ENCODE measurements around the gene PCBP3. TPM values are rescaled to one million over a fixed set of nuclear protein-coding genes. Genes with fewer than 3 reads are reported as not detected.
"Not testable (repeated sequence)": the region's sequence is repeated elsewhere in the genome, so short reads cannot be mapped to it uniquely, and the experiment has no call there.

The PCBP3 gene
- total and polyA plus RNA-seq, 2 donors, result 4.3 to 4.6 TPM

DNA sequence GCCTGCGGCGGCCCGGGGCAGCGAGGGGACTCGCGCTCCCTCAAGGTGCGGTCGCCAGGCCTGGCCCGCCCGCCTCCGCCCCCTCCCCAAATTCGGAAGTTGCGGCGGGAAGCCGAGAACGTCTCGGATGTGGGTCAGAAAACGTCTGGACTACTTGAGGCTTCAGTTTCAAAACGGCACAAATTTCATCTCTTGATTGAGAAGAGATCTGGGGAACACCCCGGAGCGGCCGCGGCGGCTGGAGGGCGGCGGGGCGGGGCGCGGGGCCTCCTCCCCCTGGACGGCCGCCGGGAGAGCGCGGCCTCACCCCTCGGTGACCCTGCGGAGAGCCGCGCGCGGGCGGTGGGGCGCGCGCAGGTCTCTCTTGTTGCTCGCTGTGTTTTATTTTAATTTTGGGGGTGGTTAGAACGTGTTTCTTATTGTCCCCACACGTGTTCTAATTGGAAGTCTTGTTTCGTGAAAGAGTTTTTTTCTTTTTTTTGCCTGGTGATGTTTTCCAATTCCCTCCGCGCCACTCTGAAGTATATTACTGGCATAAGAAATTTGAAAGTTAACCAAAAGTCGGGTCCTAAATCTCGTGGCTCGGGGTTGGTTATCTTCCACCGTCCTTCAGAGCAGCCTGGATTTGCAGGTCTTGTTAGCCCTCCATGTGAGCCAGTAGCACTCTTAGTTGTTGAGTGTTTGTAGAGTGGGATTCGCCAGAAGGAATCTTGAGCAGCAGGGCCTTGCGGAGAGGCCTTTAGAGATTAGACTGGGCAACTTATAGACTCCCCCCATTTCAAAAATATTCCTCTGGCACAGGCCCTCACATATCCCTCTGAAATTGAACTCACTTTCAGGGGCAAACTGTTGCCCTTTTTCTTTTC, 749 bp downstream of the PCBP3 start:
- H3K4me1 ChIP-seq (ENCODE audit: insufficient read depth), result no peaks in the 10 kb centered on the region

GRCh38 chr21:45651921-45652320, 8.4 kb downstream of the PCBP3 start:
- no peaks in the 10 kb centered on the region for H3K4me1 ChIP-seq (ENCODE audit: insufficient read depth)
- H3K36me3 ChIP-seq (ENCODE audit: insufficient read depth), result no peaks in the 10 kb centered on the region
- 66% methylated on average over 2 of the region's 2 CpGs for WGBS
- no peak for DNase-seq (ENCODE audit: extremely low spot score)
- no peak overlapping the region for H3K4me3 ChIP-seq (ENCODE audit: low read depth, low read length)
- H3K27ac ChIP-seq (ENCODE audit: low read depth), result no peak overlapping the region

More for the DNA sequence above, 749 bp downstream of the PCBP3 start:
- no peak overlapping the region for H3K27ac ChIP-seq (ENCODE audit: low read depth)
- H3K36me3 ChIP-seq (ENCODE audit: insufficient read depth), result no peaks in the 10 kb centered on the region
- no peak for DNase-seq (ENCODE audit: extremely low spot score)
- peak overlapping the region; percentile 51 for H3K4me3 ChIP-seq (ENCODE audit: low read depth, low read length)
- WGBS, result 6% methylated on average over 56 of the region's 56 CpGs

DNA sequence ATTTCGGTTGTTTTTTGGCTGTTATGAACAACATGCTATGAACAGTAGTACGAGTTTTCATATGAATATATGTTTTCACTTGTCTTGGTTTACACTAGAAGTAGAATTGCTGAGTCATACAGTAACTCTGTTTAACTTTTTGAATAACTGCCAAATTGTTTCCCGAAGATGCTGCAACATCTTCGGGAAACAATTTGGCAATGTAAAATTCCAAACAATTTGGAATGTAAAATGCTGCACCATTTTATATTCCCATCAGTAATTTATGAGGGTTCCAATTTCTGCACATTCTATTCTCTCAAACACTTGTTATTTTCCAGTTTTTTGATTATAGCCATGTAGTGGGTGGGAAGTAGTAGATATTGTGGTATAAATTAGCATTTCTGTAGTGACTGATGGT, 11.6 kb downstream of the PCBP3 start:
- Histone ChIP-seq H3K27ac (ENCODE audit: low read depth) (no peak overlapping the region), H3K4me3 (ENCODE audit: low read depth, low read length) (no peak overlapping the region), H3K36me3 (ENCODE audit: insufficient read depth) (no peaks in the 10 kb centered on the region), H3K4me1 (ENCODE audit: insufficient read depth) (no peaks in the 10 kb centered on the region)
- 55% methylated on average over 4 of the region's 4 CpGs for WGBS
- no peak for DNase-seq (ENCODE audit: extremely low spot score)

GRCh38 chr21:45656114-45656513, 12.6 kb downstream of the PCBP3 start:
- not testable (repeated sequence) for DNase-seq (ENCODE audit: extremely low spot score); H3K27ac ChIP-seq (ENCODE audit: low read depth)
- WGBS, result 80% methylated on average over 3 of the region's 3 CpGs

GRCh38 chr21:45661913-45662622, 18.5 kb downstream of the PCBP3 start:
- not testable (repeated sequence) for DNase-seq (ENCODE audit: extremely low spot score); H3K4me1 ChIP-seq (ENCODE audit: insufficient read depth); H3K36me3 ChIP-seq (ENCODE audit: insufficient read depth); H3K4me3 ChIP-seq (ENCODE audit: low read depth, low read length); H3K27ac ChIP-seq (ENCODE audit: low read depth)
- WGBS, result 86% methylated on average over 4 of the region's 4 CpGs

More at GRCh38 chr21:45656114-45656513, 12.6 kb downstream of the PCBP3 start:
- H3K36me3 ChIP-seq (ENCODE audit: insufficient read depth); H3K4me1 ChIP-seq (ENCODE audit: insufficient read depth); H3K4me3 ChIP-seq (ENCODE audit: low read depth, low read length): not testable (repeated sequence)

- H3K4me3 ChIP-seq (ENCODE audit: low read depth, low read length); DNase-seq (ENCODE audit: extremely low spot score); H3K36me3 ChIP-seq (ENCODE audit: insufficient read depth); H3K27ac ChIP-seq (ENCODE audit: low read depth); H3K4me1 ChIP-seq (ENCODE audit: insufficient read depth): not testable (repeated sequence)
- 92% methylated on average over 10 of the region's 10 CpGs for WGBS
These were observed 19.2 kb downstream of the PCBP3 start for GRCh38 chr21:45662623-45663245.

DNA sequence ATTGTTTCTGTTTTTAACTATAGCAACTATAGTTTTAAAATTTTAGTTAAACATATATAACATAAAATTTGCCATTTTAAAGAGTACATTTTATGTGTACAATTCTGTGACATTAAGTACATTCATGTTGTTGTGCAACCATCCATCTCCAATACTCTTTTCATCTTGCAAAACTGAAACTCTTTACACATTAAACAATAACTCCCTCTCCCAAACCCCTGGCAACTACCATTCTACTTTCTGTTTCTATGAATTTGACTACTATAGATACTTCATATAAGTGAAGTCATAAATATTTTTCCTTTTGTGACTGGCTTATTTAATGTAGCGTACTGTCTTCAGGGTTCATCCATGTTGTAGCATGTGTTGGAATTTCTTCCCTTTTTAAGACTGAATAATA, 25.9 kb downstream of the PCBP3 start:
- Histone ChIP-seq H3K36me3 (ENCODE audit: insufficient read depth) (no peaks in the 10 kb centered on the region), H3K4me1 (ENCODE audit: insufficient read depth) (no peaks in the 10 kb centered on the region), H3K27ac (ENCODE audit: low read depth) (no peak overlapping the region), H3K4me3 (ENCODE audit: low read depth, low read length) (no peak overlapping the region)
- DNase-seq (ENCODE audit: extremely low spot score), result no peak
- 96% methylated on average over 1 of the region's 1 CpG for WGBS

- Histone ChIP-seq H3K4me1 (ENCODE audit: insufficient read depth) (no peaks in the 10 kb centered on the region), H3K4me3 (ENCODE audit: low read depth, low read length) (no peak overlapping the region), H3K27ac (ENCODE audit: low read depth) (no peak overlapping the region), H3K36me3 (ENCODE audit: insufficient read depth) (no peaks in the 10 kb centered on the region)
- no peak for DNase-seq (ENCODE audit: extremely low spot score)
- WGBS, result 71% methylated on average over 3 of the region's 3 CpGs
These were observed 27.2 kb downstream of the PCBP3 start for GRCh38 chr21:45670731-45671130.

DNA sequence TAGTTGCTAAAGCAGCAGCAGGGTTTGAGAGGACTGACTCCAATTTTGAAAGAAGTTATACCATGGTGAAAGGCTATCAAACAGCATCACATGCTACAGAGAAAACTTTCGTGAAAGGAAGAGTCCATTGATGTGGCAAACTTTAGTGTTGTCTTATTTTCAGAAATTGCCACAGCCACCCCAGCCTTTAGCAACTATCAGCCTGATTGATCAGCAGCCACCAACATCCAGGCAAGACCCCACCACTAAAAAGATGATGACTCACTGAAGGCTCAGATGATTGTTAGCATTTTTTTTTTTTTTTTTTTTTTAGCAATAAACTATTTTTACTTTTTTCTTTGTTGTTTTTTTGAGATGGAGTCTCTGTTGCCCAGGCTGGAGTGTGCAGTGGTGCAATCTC, 35.3 kb downstream of the PCBP3 start:
- H3K4me1 ChIP-seq (ENCODE audit: insufficient read depth); H3K36me3 ChIP-seq (ENCODE audit: insufficient read depth); H3K4me3 ChIP-seq (ENCODE audit: low read depth, low read length); H3K27ac ChIP-seq (ENCODE audit: low read depth); DNase-seq (ENCODE audit: extremely low spot score): not testable (repeated sequence)
- 91% methylated on average over 1 of the region's 1 CpG for WGBS

DNA sequence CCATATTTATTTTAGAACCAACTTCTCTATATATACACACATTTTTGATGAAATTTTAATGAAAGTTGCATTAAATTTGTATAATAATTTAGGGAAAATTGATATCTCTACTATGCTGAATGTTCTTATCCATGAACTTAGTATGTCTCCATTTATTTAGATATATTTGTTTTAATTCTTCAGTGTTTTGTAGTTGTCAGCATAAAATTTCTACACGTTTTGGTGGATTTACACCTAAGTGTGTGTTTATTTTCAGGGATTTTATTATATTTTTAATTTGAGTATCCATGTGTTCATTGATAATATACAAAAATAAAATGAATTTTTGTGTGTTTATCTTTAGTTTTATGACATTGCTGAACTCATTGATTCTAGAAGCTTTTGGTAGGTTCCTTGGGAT, 36.7 kb downstream of the PCBP3 start:
- 57% methylated on average over 1 of the region's 1 CpG for WGBS
- H3K4me3 ChIP-seq (ENCODE audit: low read depth, low read length), result no peak overlapping the region
- no peaks in the 10 kb centered on the region for H3K4me1 ChIP-seq (ENCODE audit: insufficient read depth)
- H3K36me3 ChIP-seq (ENCODE audit: insufficient read depth), result no peaks in the 10 kb centered on the region
- DNase-seq (ENCODE audit: extremely low spot score), result no peak
- H3K27ac ChIP-seq (ENCODE audit: low read depth), result no peak overlapping the region

DNA sequence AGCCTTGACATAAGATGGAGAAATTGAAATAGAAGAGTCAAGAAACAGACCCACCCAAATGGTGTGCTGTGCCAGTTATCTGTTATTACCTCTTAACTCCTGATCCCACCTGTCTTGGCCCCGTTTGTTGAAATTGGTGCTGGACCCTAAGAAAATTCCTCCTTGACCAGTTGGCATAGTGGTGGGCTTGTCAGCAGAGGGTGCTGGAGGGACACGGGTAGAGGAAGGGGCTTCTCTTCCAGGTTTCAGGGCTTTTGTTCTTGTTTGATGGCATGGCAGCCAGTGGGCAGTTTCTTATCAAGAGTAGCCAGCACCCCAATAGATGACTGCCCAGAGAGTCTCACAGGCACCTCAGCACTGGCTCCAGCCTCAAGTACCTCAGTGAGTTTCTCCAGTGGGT, 51.6 kb downstream of the PCBP3 start:
- 20% methylated on average over 2 of the region's 2 CpGs for WGBS
- H3K4me3 ChIP-seq (ENCODE audit: low read depth, low read length), result no peak overlapping the region
- no peaks in the 10 kb centered on the region for H3K4me1 ChIP-seq (ENCODE audit: insufficient read depth)
- no peak overlapping the region for H3K27ac ChIP-seq (ENCODE audit: low read depth)
- DNase-seq (ENCODE audit: extremely low spot score), result no peak
- no peaks in the 10 kb centered on the region for H3K36me3 ChIP-seq (ENCODE audit: insufficient read depth)

DNA sequence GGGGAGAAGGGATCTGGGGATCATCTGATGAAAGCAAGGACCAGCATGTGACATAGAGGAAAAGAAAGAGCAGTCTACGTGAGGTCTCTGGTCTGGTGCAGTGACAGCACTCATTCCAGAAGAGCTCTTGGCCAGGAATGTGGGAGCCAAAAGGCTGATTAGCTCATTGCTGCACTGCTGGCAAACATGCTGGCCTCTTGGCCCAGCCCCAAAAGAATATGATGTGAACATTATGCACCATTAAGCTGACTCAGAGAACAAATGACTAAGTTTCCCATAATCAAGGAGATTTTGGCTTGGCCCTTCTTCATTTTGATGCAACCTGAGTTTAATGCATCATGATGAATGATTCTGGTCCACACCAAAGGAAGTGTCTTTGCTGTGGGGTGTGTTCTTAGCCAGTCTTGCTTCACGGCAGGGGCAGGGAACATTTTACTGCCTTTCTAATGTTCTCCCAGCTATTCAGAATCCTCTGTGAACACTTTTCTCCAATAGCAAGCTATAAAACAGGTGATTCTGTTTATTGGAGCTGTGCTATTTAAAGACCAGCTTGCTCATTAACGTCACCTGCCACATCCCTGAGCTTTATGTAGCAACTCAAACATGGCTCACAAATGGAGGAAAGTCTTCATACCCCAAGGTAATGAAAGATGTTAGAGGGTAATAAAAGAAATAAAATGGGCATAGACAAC, 55.1 kb downstream of the PCBP3 start:
- Histone ChIP-seq H3K4me1 (ENCODE audit: insufficient read depth) (no peaks in the 10 kb centered on the region), H3K4me3 (ENCODE audit: low read depth, low read length) (no peak overlapping the region), H3K27ac (ENCODE audit: low read depth) (no peak overlapping the region), H3K36me3 (ENCODE audit: insufficient read depth) (no peaks in the 10 kb centered on the region)
- no peak for DNase-seq (ENCODE audit: extremely low spot score)
- 30% methylated on average over 3 of the region's 3 CpGs for WGBS

GRCh38 chr21:45699251-45699942, 55.9 kb downstream of the PCBP3 start:
- WGBS, result 84% methylated on average over 7 of the region's 7 CpGs
- Histone ChIP-seq H3K4me1 (ENCODE audit: insufficient read depth) (no peaks in the 10 kb centered on the region), H3K36me3 (ENCODE audit: insufficient read depth) (no peaks in the 10 kb centered on the region), H3K4me3 (ENCODE audit: low read depth, low read length) (no peak overlapping the region), H3K27ac (ENCODE audit: low read depth) (no peak overlapping the region)
- DNase-seq (ENCODE audit: extremely low spot score), result no peak
